Panc1 (cell line): ENCODE data around the gene INPP5F.

ENCODE experiments used
- SIN3A ChIP-seq: IDR thresholded peaks from 2 replicates; pipeline ENCODE4 v1.6.1; 2012; ENCODE audit warnings: low read depth, mild to moderate bottlenecking, low read length, moderate library complexity, borderline replicate concordance; ENCODE audit not compliant: insufficient read depth
- TF ChIP-seq, protein P1 (sequence below): fragments of 450-650 bp; IDR thresholded peaks from 2 replicates; pipeline ENCODE4 v1.5.1; 2017; ENCODE audit warnings: mild to moderate bottlenecking

DNA sequence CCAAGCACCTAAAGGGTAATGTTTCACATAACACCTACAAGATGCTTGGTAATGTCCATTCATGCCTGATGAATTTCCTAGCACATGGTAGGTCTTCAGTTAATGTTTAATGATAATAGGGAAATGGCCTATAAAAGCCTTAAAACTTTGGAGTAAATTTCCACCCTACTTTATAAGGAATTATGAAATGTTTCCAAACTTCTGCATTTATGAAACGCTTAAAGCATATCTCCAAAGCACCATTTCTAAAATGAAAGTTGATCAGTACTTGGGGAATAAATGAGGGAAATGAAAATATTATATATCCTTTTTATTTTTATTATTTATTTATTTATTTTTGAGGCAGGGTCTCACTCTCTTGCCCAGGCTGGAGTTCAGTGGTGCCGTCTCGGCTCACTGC is 51.8 kb downstream of the INPP5F start:
- TF ChIP-seq, protein P1, sequence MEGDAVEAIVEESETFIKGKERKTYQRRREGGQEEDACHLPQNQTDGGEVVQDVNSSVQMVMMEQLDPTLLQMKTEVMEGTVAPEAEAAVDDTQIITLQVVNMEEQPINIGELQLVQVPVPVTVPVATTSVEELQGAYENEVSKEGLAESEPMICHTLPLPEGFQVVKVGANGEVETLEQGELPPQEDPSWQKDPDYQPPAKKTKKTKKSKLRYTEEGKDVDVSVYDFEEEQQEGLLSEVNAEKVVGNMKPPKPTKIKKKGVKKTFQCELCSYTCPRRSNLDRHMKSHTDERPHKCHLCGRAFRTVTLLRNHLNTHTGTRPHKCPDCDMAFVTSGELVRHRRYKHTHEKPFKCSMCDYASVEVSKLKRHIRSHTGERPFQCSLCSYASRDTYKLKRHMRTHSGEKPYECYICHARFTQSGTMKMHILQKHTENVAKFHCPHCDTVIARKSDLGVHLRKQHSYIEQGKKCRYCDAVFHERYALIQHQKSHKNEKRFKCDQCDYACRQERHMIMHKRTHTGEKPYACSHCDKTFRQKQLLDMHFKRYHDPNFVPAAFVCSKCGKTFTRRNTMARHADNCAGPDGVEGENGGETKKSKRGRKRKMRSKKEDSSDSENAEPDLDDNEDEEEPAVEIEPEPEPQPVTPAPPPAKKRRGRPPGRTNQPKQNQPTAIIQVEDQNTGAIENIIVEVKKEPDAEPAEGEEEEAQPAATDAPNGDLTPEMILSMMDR, result no peak
- no peak for TF ChIP-seq SIN3A
